GM18873 (cell line): Measurements from ENCODE around the gene C11orf71.

Source experiments
- ATAC-seq: cut with Tn5 transposase; IDR thresholded peaks from one replicate; pipeline ENCODE4 v1.9.1; 2021; ENCODE audit warnings: mild to moderate bottlenecking, moderate library complexity, moderate number of reproducible peaks; ENCODE audit not compliant: unreplicated experiment, low FRiP score

C11orf71 gene

GRCh38 chr11:114400216-114400914, at the start of gene C11orf71, which contains the start of gene RBM7:
C11orf71 (minus strand) TSS chr11:114400511; CDS start chr11:114400331, 180 bp downstream.
RBM7 (plus strand) TSS chr11:114400666; CDS start chr11:114400672, 6 bp downstream.
- ATAC-seq = peak; percentile 92

GRCh38 chr11:114449845-114450244, 49.5 kb upstream of the C11orf71 start:
- no peak for ATAC-seq

- ATAC-seq = no peak
Measured at GRCh38 chr11:114448749-114449482, 48.6 kb upstream of the C11orf71 start.

GRCh38 chr11:114447892-114448291, 47.6 kb upstream of the C11orf71 start:
- no peak for ATAC-seq

GRCh38 chr11:114447444-114447843, 47.1 kb upstream of the C11orf71 start:
- ATAC-seq = no peak

DNA sequence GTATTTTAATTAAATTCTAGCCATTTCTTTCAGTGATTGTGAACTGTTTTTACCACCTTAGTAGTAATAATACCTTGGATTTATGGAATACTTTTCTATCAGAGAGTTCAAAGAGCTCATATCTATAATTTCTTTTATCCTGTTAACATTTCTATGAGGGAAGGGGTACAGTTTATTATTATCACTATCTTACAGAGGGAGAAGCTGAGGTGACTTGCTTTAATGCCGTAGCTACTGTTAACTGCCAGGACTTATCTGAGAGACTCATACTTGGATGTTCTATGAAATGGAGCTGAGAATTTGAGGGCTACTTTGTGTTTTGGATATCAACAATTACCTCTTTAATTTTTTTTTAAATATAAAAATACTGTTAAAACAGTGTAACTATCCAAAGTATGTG, 42.2 kb upstream of the C11orf71 start:
- ATAC-seq = no peak

- ATAC-seq = no peak
Measured at GRCh38 chr11:114441921-114442320, 41.6 kb upstream of the C11orf71 start.

DNA sequence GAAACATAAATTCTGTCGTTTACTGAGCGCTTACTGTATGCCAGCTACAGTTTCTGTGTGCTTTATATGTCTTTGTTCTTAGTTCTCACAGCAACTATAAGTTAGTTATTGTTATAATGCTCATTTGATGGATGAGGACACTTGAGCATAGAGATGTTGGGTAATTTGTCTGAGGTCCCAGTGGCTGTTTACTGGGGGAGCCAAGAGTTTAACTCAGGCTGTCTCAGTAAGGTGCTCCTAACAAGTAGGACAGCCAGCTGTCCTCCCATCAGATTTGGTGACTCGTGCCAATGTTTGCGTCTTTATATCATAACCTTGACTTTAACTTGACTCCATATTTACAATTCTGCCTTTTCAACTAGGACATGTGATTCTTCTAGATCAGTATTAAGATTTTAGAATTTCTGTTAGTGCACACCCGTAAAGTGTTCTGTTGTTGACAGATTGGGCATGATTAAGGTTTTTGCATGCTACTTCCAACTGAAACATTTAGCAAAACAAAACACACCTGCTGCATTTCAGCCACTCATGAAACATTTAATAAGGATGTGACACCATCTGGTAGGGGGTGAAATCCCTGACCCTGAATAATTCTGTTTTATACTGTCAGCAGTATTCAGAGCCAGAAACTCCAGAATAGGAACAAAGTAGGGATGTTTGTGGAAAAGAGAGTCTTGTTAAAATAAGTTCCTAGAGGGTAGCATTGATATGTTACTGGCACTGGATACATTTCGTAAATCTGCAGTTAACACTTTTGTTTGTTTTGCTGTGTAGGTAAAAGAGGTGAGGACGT, 40.9 kb upstream of the C11orf71 start:
- ATAC-seq = no peak

- ATAC-seq = no peak
Measured at GRCh38 chr11:114440121-114440860, 40.0 kb upstream of the C11orf71 start.

GRCh38 chr11:114439229-114440120, 39.2 kb upstream of the C11orf71 start, which contains the start of gene REXO2:
REXO2 (plus strand) TSS chr11:114439467; CDS start chr11:114439529, 62 bp downstream.
- ATAC-seq = peak; percentile 96

GRCh38 chr11:114438303-114438702, 38.0 kb upstream of the C11orf71 start:
- ATAC-seq = no peak

- no peak for ATAC-seq
Measured at GRCh38 chr11:114433376-114433775, 33.1 kb upstream of the C11orf71 start.

DNA sequence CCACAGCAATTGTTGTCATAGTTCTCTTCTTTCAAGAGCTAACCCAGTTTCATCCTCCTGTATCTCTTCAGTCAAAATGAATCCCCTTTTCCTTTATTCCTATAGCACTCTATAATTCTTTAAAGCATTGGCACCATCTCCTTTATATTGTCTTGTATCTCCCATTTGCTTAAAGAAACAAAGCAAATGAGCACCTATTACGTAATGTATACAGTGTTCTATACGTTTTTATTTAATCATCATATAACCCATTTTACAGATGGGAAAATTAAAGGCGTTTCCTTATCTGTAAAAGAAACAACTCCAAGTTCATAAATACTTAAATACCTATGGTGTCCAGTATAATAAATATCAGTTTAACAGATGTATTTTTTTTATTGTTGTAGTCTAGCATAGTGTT, 32.6 kb upstream of the C11orf71 start:
- ATAC-seq = no peak

DNA sequence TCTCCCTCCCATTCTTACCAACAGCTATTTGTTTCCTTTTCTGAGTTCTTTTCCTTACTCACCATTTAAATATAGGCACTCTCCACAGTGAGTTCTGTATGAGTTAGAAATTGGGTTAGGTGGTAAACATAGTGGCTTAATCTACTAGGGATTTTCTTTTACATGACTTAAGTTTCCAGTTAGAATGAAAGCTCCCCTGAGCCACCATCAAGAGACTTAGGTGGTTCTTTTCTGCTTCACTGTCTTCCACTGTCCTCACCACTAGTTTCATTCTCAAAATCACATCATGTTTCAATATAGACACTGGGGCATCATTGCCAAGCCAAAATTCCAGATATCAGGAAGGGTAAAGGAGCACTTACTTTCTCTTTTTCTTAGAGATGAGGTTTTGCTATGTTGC, 30.0 kb upstream of the C11orf71 start:
- no peak for ATAC-seq

DNA sequence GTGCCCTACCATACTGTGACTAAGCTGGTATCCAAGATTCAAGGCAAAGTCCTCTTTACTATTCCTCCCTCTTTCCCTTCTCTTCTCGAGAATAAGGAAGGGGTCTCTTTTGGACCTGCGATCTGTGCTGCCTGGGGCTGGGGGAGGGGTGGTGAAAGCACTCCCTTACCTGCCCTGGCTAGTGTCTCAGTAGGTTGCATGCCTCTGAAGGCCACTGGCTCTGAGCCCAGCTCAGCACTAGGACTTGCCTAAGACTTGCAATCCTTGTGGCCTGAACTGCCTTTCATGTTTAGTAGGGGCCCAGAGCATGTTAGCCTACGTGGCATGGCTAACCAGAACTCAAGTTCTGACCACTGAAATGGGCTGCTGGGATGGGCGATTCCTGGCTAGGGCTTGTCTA, 26.0 kb upstream of the C11orf71 start:
- ATAC-seq = no peak

GRCh38 chr11:114416441-114416961, 16.2 kb upstream of the C11orf71 start:
- no peak for ATAC-seq

DNA sequence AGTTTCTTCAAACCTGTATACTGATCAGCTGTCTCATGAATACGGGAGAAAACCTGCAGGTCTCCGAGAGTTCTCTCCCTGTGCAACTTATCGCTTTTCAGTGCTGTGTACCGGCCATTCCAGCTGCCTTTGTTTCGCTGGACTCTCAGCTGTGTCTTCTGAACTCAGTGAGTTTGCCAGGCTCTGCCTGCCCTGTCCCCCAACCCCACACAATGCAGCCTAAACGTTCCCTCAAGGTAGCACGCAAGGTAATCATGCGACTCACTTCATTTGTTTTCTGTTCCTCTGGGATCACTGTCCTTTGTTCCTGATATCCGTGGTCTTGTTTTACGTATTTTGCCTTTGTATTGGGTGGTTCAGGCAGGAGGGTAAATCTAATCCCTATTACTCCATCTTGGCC, 13.6 kb upstream of the C11orf71 start:
- no peak for ATAC-seq

GRCh38 chr11:114412946-114413345, 12.6 kb upstream of the C11orf71 start:
- ATAC-seq = no peak

DNA sequence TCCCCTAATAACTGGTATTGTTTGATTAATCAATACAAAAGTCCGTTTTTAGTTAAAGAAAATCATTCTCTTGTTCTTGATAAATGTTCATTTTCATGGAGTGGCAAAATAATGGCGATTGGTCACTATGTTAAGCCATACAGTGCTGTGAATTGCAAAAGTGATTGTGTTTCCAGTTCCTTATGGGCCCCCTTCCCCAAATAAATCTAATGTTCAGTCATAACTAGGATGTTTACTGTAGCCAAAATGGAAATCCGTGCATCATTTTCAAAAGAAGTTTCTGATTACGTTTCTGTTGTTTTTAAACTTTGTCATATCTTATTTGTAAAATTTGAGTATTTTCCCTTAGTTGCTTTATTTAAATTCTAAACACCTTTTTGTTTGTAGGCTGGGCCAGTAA, 1.0 kb upstream of the C11orf71 start:
- ATAC-seq = no peak
